NCI-H460 (cell line): Measurements from ENCODE around the gene AHI1. TPM values are rescaled to one million over a fixed set of nuclear protein-coding genes. Genes with fewer than 3 reads are reported as not detected.
"Not testable (repeated sequence)": the region's sequence is repeated elsewhere in the genome, so short reads cannot be mapped to it uniquely, and the experiment has no call there.

Experiments used
- DNase-seq: peaks from one replicate; pipeline ENCODE4 v3.0.0-alpha.2; 2016; ENCODE audit warnings: low read depth; ENCODE audit errors: extremely low read depth
- total RNA-seq: library from RNA; depleted of rRNA; stranded (reverse); fragments of >200 nt; shearing (Covaris generic); gene quantifications from 2 replicates; pipeline ENCODE4 v1.2.3, GENCODE V29; 2014

AHI1 gene
- total RNA-seq, 1 experiment from 2014 or later: 21.7 TPM

- not testable (repeated sequence) for DNase-seq
Observed at GRCh38 chr6:135339920-135340319, 157.6 kb downstream of the AHI1 start.

- DNase-seq: no peak
Observed at GRCh38 chr6:135334169-135334568, 163.4 kb downstream of the AHI1 start.

GRCh38 chr6:135331002-135331401 is 166.5 kb downstream of the AHI1 start:
- DNase-seq: no peak

- DNase-seq: no peak
Observed at GRCh38 chr6:135329851-135330803, 167.4 kb downstream of the AHI1 start.

- DNase-seq: no peak
Observed at GRCh38 chr6:135328136-135328535, 169.4 kb downstream of the AHI1 start.

- no peak for DNase-seq
Observed at GRCh38 chr6:135325624-135326424, 171.7 kb downstream of the AHI1 start.

GRCh38 chr6:135324531-135324930 is 173.0 kb downstream of the AHI1 start:
- no peak for DNase-seq

GRCh38 chr6:135323979-135324378 is 173.6 kb downstream of the AHI1 start:
- DNase-seq: no peak

GRCh38 chr6:135323202-135323668 is 174.3 kb downstream of the AHI1 start:
- DNase-seq: no peak

GRCh38 chr6:135322427-135323201 is 174.9 kb downstream of the AHI1 start:
- DNase-seq: no peak

- no peak for DNase-seq
Observed at GRCh38 chr6:135320721-135321621, 176.6 kb downstream of the AHI1 start.

- DNase-seq: no peak
Observed at GRCh38 chr6:135319819-135320218, 177.7 kb downstream of the AHI1 start.

- DNase-seq: no peak
Observed at GRCh38 chr6:135318738-135319469, 178.6 kb downstream of the AHI1 start.

- no peak for DNase-seq
Observed at GRCh38 chr6:135314543-135314942, 183.0 kb downstream of the AHI1 start.

GRCh38 chr6:135311446-135312200 is 185.9 kb downstream of the AHI1 start:
- no peak for DNase-seq

- DNase-seq: no peak
Observed at GRCh38 chr6:135310291-135310690, 187.2 kb downstream of the AHI1 start.

- DNase-seq: no peak
Observed at GRCh38 chr6:135306740-135307420, 190.7 kb downstream of the AHI1 start.

- no peak for DNase-seq
Observed at GRCh38 chr6:135306166-135306565, 191.4 kb downstream of the AHI1 start.
